Heart left ventricle (tissue), 16 donors: ENCODE data around the gene CHST5. TPM values are rescaled to one million over a fixed set of nuclear protein-coding genes. Genes with fewer than 3 reads are reported as not detected.
A peak's percentile ranks its signal among the peaks of the same experiment; 100 is the strongest.

Source experiments
- ATAC-seq, 4 donors: fragments of 200-7000 bp; cut with Tn5 transposase; one replicate each; pipeline ENCODE4 v1.9.1; 2020 to 2022; ENCODE audit warnings: moderate library complexity in 4 of 4, mild to moderate bottlenecking in 3 of 4, moderate number of reproducible peaks in 1 of 4
- DNase-seq, 5 donors: peaks; one replicate each; pipeline ENCODE4 v3.0.0-alpha.2; 2020
- H3K27ac ChIP-seq, 12 donors: fragments of 200-600 bp; sonication (generic) in 4 of 12; one replicate each; pipeline versions ENCODE4 v1.5.0 to v1.8.0; 2016 to 2022; ENCODE audit warnings: mild to moderate bottlenecking in 2 of 12
- H3K27me3 ChIP-seq, 9 donors: fragments of 200-600 bp; sonication (generic) in 2 of 9; one replicate each; pipeline versions ENCODE4 v1.5.1 to v1.8.0; 2016 to 2022; ENCODE audit warnings: mild to moderate bottlenecking in 3 of 9
- H3K36me3 ChIP-seq, 9 donors: fragments of 200-600 bp; sonication (generic) in 2 of 9; one replicate each; pipeline versions ENCODE4 v1.5.0 to v1.8.0; 2018 to 2022; ENCODE audit warnings: mild to moderate bottlenecking in 2 of 9
- H3K4me1 ChIP-seq, 12 donors: fragments of 200-600 bp; sonication (generic) in 4 of 12; one replicate each; pipeline versions ENCODE4 v1.5.0 to v1.8.0; 2016 to 2022; ENCODE audit warnings: mild to moderate bottlenecking in 3 of 12
- H3K4me3 ChIP-seq, 12 donors: fragments of 200-600 bp; sonication (generic) in 4 of 12; one replicate each; pipeline versions ENCODE4 v1.5.0 to v1.8.0; 2017 to 2022; ENCODE audit warnings: mild to moderate bottlenecking in 9 of 12, moderate library complexity in 4 of 12
- H3K9me3 ChIP-seq, 12 donors: fragments of 200-600 bp; sonication (generic) in 4 of 12; one replicate each; pipeline versions ENCODE4 v1.5.0 to v1.8.0; 2016 to 2022; ENCODE audit warnings: mild to moderate bottlenecking in 1 of 12
- CTCF ChIP-seq, 12 donors: fragments of 200-600 bp; sonication (generic) in 4 of 12; IDR thresholded peaks; one replicate each; pipeline versions ENCODE4 v1.5.0 to v1.8.0; 2018 to 2022; ENCODE audit warnings: antibody characterized with exemption in 12 of 12, mild to moderate bottlenecking in 5 of 12
- POLR2A ChIP-seq, 2 donors: fragments of 450-650 bp; IDR thresholded peaks; one replicate each; pipeline ENCODE4 v1.6.1; 2017; ENCODE audit warnings: antibody characterized with exemption in 2 of 2, mild to moderate bottlenecking in 2 of 2, moderate library complexity in 2 of 2
- WGBS, 4 donors: extraction: QIAGEN DNeasy Blood & Tissue Kit in 2 of 4; methylation state at CpG; one replicate each; pipeline versions ENCODE4 v1.1.5 to v1.1.7; 2013 to 2018; 5-methylcytosine and 5-hydroxymethylcytosine counted together
- intact Hi-C, 10 donors: fragments of 100-400 bp; cut with DNase I; formaldehyde crosslinking; loops; one replicate each; pipeline versions ENCODE4 v1.11.1 to v1.14.2; 2022
- polyA plus RNA-seq, 2 donors: library from polyadenylated mRNA; stranded (reverse); fragments of 200-250 nt; gene quantifications; one replicate each; pipeline ENCODE4 v1.2.3, GENCODE V29; 2013
- total RNA-seq, 9 donors: library from RNA; depleted of rRNA in 2 of 9; stranded (reverse); fragments of >200 nt in 2 of 9; fragmentation: NEBNext Ultra II Directional in 3 of 9; extraction: Animal tissue kit (Norgen Biotek cat#: 25700) in 3 of 9; gene quantifications; one replicate each; pipeline versions ENCODE4 v1.1.0 to v1.2.4, GENCODE V29; 2016 to 2023
- donor health status: ischemic (EF 13 %, LVEDD 7.1; RV severe dilation, severe dysfunction).
- donor health status: healthy with polysubstance abuse.
- donor health status: DM: no; HTN: yes; CAD: no.
- donor health status: DM: no; HTN: no; CAD: no.
- donor health status: ischemic (EF 25% LVEDD 6.9; RV normal size, moderate dysfunction).
- donor health status: ischemic (EF 25% LVEDD 5.7; RV mildly dilated, moderate dysfunction).
- donor health status: healthy.
- donor health status: DM: yes; HTN: yes; CAD: no.
- donor health status: ischemic (EF 35%, LVEDD 5.7; RV mildly dilated, moderate dysfunction).
- donor health status: nonischemic (EF 11% LVEDD 7.7; RV severe dilation, severe dysfunction).
- donor health status: DM: yes; HTN: yes; CAD: no.
- donor health status: PGD.
- donor health status: ischemic (EF 29% LVEDD 5.4; RV normal size, mild dysfunction).
- donor health status: nonischemic (EF 23%, LVEDD 6.1; RV moderate dilation, normal function).

Gene CHST5
- total and polyA plus RNA-seq, 11 donors: 0.15 to 0.96 (median 0.44) TPM; not detected in 3

- Histone ChIP-seq H3K27ac (no peak overlapping the region), H3K4me3 (peak overlapping the region in 2 of 12 donors; percentile 15 to 24), H3K4me1 (peaks cover 0 to 5% (median 1%) of the 10 kb centered on the region in 12 donors), H3K9me3 (no peaks in the 10 kb centered on the region), H3K36me3 (no peaks in the 10 kb centered on the region), H3K27me3 (no peaks in the 10 kb centered on the region)
- ATAC-seq: no peak
- WGBS, 4 donors: 83 to 94% (median 86%) methylated on average over 12 to 19 of the region's 19 CpGs
- no peak for DNase-seq
- TF ChIP-seq POLR2A (IDR thresholded peaks at IDR 0.05) (no peak), CTCF (IDR thresholded peaks at IDR 0.05) (no peak)
- intact Hi-C loops: no loop called here
These were observed 1.2 kb downstream of the CHST5 start for GRCh38 chr16:75534560-75535205.

- no peaks in the 10 kb centered on the region for H3K36me3 ChIP-seq
- H3K4me1 ChIP-seq: no peaks in the 10 kb centered on the region
- no peaks in the 10 kb centered on the region for H3K9me3 ChIP-seq
- no peak for DNase-seq
- 88 to 95% (median 93%) methylated on average over 1 to 2 of the region's 2 CpGs for WGBS, 4 donors
- no peaks in the 10 kb centered on the region for H3K27me3 ChIP-seq
- intact Hi-C loops: no loop called here
- no peak overlapping the region for H3K27ac ChIP-seq
- no peak overlapping the region for H3K4me3 ChIP-seq
- ATAC-seq: no peak
- TF ChIP-seq CTCF (IDR thresholded peaks at IDR 0.05) (no peak), POLR2A (IDR thresholded peaks at IDR 0.05) (no peak)
These were observed 3.1 kb downstream of the CHST5 start for GRCh38 chr16:75532791-75533190.

GRCh38 chr16:75532142-75532765 lies 3.7 kb downstream of the CHST5 start:
- intact Hi-C loops: no loop called here
- no peaks in the 10 kb centered on the region for H3K27me3 ChIP-seq
- H3K27ac ChIP-seq: no peak overlapping the region
- H3K4me3 ChIP-seq: no peak overlapping the region
- DNase-seq: no peak
- TF ChIP-seq CTCF (IDR thresholded peaks at IDR 0.05) (no peak), POLR2A (IDR thresholded peaks at IDR 0.05) (no peak)
- 88 to 91% (median 90%) methylated on average over 8 of the region's 8 CpGs for WGBS, 4 donors
- no peaks in the 10 kb centered on the region for H3K36me3 ChIP-seq
- no peaks in the 10 kb centered on the region for H3K9me3 ChIP-seq
- ATAC-seq: no peak
- H3K4me1 ChIP-seq: no peaks in the 10 kb centered on the region

- TF ChIP-seq CTCF (IDR thresholded peaks at IDR 0.05) (no peak), POLR2A (IDR thresholded peaks at IDR 0.05) (no peak)
- Histone ChIP-seq H3K36me3 (no peaks in the 10 kb centered on the region), H3K9me3 (no peaks in the 10 kb centered on the region), H3K4me1 (no peaks in the 10 kb centered on the region), H3K27ac (no peak overlapping the region), H3K27me3 (no peaks in the 10 kb centered on the region), H3K4me3 (no peak overlapping the region)
- intact Hi-C loops: loop anchor here in 1 of 10 donors (5.0 kb wide), 1 partner anchor 58 kb away; no protein-coding TSS in a partner anchor
- no peak for ATAC-seq
- DNase-seq: no peak
- WGBS, 4 donors: 96 to 97% (median 96%) methylated on average over 29 of the region's 29 CpGs
These were observed 5.9 kb downstream of the CHST5 start for GRCh38 chr16:75529959-75530358.
